Activated CD4-positive, alpha-beta T cell treated with anti-CD3 and anti-CD28 coated beads, Interleukin-2, amount 10 ng/mL, durations not matched to agents 24 days and 14 days (primary cell): ENCODE measurements around the gene KATNAL2. TPM values are rescaled to one million over a fixed set of nuclear protein-coding genes. Genes with fewer than 3 reads are reported as not detected.
A peak's percentile ranks its signal among the peaks of the same experiment; 100 is the strongest.
"Not testable (repeated sequence)": the region's sequence is repeated elsewhere in the genome, so short reads cannot be mapped to it uniquely, and the experiment has no call there.

Experiments
- DNase-seq: peaks from one replicate; pipeline ENCODE4 v3.0.0; 2022
- H3K27ac Mint-ChIP-seq: one replicate; pipeline ENCODE4 v1.8.0; 2022; ENCODE audit warnings: mild to moderate bottlenecking, mixed read lengths
- H3K27me3 Mint-ChIP-seq: one replicate; pipeline ENCODE4 v1.8.0; 2022; ENCODE audit warnings: mixed read lengths
- H3K36me3 Mint-ChIP-seq: one replicate; pipeline ENCODE4 v1.8.0; 2022; ENCODE audit warnings: low read depth, mild to moderate bottlenecking, mixed read lengths
- H3K4me1 Mint-ChIP-seq: one replicate; pipeline ENCODE4 v1.8.0; 2021; ENCODE audit warnings: mixed read lengths
- H3K4me3 Mint-ChIP-seq: one replicate; pipeline ENCODE4 v1.8.0; 2022; ENCODE audit warnings: mild to moderate bottlenecking, moderate library complexity, mixed read lengths
- H3K9me3 Mint-ChIP-seq: one replicate; pipeline ENCODE4 v1.8.0; 2021; ENCODE audit warnings: mixed read lengths
- intact Hi-C: fragments of 100-400 bp; cut with micrococcal nuclease; formaldehyde crosslinking; loops from one replicate; pipeline ENCODE4 v1.15.1; 2023
- total RNA-seq: library from RNA; stranded (reverse); gene quantifications from 2 replicates; pipeline ENCODE4 v1.2.3, GENCODE V29; 2022

The KATNAL2 gene
- total RNA-seq, 1 donor from 2014 or later, result 0.40 TPM

DNA sequence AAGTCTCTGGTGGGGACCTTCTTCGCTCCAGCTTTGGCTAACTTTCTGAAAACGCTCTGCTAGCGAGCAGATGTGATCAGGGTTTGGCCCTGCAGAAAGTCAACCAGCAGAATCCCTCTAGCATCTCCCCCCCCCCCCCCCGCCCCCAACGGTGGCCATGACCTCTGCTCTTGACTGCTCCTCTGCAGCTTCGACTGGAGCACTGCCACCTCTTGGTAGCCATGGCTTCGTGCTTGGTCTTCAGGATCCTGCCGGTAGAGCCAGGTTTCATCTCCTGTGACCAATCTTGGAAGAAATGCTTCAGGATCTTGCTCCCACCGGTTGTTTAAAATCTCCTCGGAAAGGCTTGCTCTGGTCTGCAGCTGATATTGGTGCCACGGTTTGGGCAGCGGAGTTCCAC, 113.5 kb downstream of the KATNAL2 start:
- DNase-seq, H3K4me1 Mint-ChIP-seq, H3K27me3 Mint-ChIP-seq, H3K36me3 Mint-ChIP-seq, H3K9me3 Mint-ChIP-seq, H3K27ac Mint-ChIP-seq, H3K4me3 Mint-ChIP-seq, intact Hi-C loops: not testable (repeated sequence)

DNA sequence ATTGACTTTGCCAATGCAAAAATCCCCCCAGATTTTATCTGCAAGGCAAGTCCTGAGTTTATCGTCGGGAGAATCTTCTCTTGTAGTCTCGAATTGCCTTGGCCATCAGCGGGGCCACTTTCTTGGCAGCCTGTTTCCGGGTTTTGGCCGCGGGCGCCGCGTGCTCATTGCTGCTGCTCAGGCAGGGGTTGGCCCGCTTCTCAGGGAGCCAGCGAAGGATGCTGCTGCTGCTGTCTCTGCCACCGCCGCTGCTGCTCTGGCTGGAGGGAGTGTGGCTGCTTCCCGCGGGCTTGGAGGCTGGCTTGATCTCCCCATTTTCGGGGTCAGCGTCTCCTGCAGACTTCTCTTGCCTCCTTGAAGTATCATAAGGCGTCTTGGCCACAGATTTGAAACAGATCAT, 115.5 kb downstream of the KATNAL2 start:
- no peak for DNase-seq
- Mint-ChIP-seq H3K4me1 (no peaks in the 10 kb centered on the region), H3K27ac (no peak overlapping the region), H3K4me3 (no peak overlapping the region), H3K27me3 (no peaks in the 10 kb centered on the region), H3K36me3 (no peaks in the 10 kb centered on the region), H3K9me3 (peaks cover 8% of the 10 kb centered on the region)
- intact Hi-C loops, result no loop called here

DNA sequence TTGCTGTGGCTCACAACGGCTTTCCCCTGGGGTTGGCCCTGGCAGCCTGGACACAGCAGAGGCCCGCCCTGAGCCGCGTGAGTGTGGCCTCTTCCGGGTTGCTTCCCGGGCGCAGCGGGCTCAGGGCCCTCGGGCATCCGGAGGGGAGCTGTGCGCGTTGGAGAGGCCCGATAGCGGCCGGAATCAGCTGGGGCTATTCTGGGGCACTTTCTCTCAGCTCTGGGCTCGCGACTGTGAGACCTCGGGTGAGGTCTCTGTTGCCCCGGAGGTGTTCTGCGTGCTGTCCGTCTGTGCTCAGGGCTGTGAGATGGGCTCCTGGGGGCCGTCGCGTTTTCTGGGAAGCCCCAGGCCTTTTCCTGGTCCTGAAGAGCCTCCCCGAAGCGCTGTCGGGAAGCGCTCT, 117.2 kb downstream of the KATNAL2 start:
- H3K9me3 Mint-ChIP-seq, H3K36me3 Mint-ChIP-seq, H3K4me3 Mint-ChIP-seq, intact Hi-C loops, DNase-seq, H3K4me1 Mint-ChIP-seq, H3K27ac Mint-ChIP-seq, H3K27me3 Mint-ChIP-seq: not testable (repeated sequence)

DNA sequence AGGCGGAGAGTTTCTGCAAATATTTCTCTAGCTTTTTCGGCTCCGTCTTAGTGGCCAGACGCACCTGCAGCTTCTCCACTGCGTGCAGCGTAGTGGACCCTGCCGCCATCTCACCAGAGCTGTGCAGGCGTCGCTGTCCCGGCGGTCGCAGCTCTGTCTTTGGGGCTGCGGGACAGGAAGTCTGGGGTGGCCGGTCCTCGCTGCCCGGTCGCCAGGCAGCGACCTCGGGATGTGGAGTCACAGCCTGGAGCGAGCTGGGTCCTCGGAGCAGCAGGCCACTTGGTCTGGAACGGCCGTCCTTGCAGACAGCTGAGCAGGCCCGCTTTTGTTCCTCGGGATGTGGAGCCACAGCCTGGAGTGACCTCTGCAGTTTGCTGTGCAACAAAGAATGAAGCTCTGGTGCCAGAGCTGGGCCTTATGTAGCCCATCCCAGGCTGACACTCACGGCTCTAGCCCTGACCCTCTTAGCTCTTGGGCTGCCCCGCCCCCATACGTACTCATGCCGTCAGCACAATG, 117.8 kb downstream of the KATNAL2 start, which contains the start of gene ELOA2:
Gene ELOA2, minus strand, starts transcription at position 466 of the 516 bp plus-strand sequence. Its CDS starts 357 bp downstream, at position 109.
- intact Hi-C loops, result no loop called here
- no peak for DNase-seq

DNA sequence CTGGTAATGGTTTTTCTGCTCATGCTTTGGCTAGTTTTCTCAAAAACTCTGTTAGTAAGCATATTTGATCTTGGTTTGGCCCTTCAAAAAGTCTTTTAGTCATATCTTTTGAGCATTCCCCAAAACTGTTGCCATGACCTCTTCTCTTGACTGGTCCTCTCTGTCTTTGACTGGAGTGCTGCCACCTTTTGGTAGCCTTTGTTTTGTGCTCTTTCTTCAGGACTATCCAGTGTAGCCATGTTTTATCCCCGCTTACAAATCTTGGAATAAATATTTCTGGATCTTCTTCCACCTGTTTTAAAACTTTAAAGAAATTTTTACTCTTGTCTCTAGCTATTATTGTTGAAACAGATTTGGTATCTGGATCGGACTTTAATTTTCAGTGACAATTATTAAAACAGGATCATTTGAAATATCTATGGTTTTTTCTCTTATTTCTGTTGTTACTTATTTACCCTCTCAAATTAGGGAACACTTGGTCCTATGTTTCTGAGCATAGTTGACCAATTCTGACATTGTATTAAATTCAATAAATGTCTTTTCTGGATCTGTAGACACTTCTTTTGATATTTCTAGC, 119.0 kb downstream of the KATNAL2 start:
- intact Hi-C loops, result no loop called here
- H3K27ac Mint-ChIP-seq, result no peak overlapping the region
- H3K9me3 Mint-ChIP-seq, result peaks cover 8% of the 10 kb centered on the region
- no peak overlapping the region for H3K4me3 Mint-ChIP-seq
- no peak for DNase-seq
- no peaks in the 10 kb centered on the region for H3K36me3 Mint-ChIP-seq
- peaks cover 8% of the 10 kb centered on the region for H3K27me3 Mint-ChIP-seq
- no peaks in the 10 kb centered on the region for H3K4me1 Mint-ChIP-seq

More for the DNA sequence above, 117.8 kb downstream of the KATNAL2 start, which contains the start of gene ELOA2:
- peaks cover 5% of the 10 kb centered on the region for H3K27me3 Mint-ChIP-seq
- peaks cover 8% of the 10 kb centered on the region for H3K9me3 Mint-ChIP-seq
- no peak within 1 kb of the TSS for H3K27ac Mint-ChIP-seq
- no peak within 1 kb of the TSS for H3K4me3 Mint-ChIP-seq
- H3K36me3 Mint-ChIP-seq, result no peaks in the 10 kb centered on the region
- no peaks in the 10 kb centered on the region for H3K4me1 Mint-ChIP-seq

DNA sequence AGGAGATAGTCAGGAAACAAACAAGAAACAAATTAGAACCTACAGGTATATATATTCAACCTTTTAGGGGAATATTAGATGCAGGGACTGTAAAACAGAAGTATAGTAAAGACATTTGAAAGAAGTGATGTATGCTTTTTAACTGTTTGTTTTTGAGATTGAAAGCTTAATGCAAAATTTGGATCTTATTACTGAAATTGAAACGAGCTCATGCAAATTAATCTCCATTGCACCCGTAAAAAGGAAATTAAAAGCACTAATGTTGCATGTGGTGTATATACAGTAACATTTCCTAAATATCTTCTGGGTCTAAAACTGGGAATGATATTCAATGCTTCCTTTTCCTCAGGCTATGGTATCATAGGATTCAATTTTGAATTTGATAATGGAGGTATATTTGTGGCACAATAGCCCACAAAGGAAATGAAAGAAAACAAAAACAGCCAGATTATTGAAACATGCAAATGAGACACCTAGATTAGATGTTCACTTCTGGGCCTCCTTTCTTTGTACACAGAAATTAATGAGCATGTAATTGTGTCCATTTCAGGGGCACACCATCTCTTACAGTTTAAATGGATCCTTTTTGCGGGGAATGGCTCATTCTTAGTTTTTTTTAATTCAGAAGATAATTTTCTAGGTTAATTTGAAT, 119.7 kb downstream of the KATNAL2 start:
- intact Hi-C loops, result no loop called here
- peaks cover 8% of the 10 kb centered on the region for H3K9me3 Mint-ChIP-seq
- peaks cover 11% of the 10 kb centered on the region for H3K27me3 Mint-ChIP-seq

DNA sequence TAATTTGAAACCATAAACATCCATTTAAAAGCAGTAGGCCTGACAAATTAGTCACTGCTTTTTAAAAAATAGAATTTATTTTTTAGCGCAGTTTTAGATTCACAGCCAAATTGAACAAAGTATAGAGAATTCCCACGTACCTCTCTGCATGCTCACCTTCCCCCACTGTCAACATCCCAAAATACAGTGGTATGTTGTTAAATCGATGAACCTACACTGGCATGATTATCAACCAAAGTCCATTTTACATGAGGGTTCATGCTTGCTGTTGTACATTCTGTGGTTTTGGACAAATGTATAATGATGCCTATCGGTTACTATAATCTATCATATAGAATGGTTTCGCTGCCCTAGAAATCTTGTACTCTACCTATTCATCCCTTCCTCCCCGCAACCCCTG, 123.6 kb downstream of the KATNAL2 start:
- Mint-ChIP-seq H3K27ac (no peak overlapping the region), H3K9me3 (peaks cover 4% of the 10 kb centered on the region), H3K27me3 (peaks cover 12% of the 10 kb centered on the region), H3K4me1 (no peaks in the 10 kb centered on the region), H3K36me3 (no peaks in the 10 kb centered on the region), H3K4me3 (no peak overlapping the region)
- DNase-seq, result no peak
- intact Hi-C loops, result no loop called here

More for the DNA sequence above, 119.7 kb downstream of the KATNAL2 start:
- no peak for DNase-seq
- H3K4me3 Mint-ChIP-seq, result no peak overlapping the region
- no peaks in the 10 kb centered on the region for H3K36me3 Mint-ChIP-seq
- no peaks in the 10 kb centered on the region for H3K4me1 Mint-ChIP-seq
- H3K27ac Mint-ChIP-seq, result no peak overlapping the region

DNA sequence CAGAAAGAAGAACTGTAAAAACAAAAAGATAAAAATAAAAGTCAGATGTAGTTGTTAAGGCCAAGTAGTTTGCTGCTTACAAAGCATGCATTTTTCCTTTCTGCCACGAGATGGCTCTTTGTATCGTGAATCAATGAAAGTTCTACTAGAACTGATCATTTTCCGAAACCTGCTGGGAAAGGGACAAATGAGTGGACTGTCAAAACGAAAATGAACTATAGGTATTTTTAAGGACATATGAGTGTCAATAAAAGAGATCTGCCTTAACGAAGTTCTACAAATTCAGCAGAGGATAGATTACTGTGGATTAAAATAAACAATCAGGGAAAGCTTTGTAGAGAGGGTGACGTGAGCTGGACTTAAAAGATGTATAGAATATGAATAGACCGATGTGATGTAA, 133.1 kb downstream of the KATNAL2 start:
- Mint-ChIP-seq H3K9me3 (no peaks in the 10 kb centered on the region), H3K27me3 (peaks cover 3% of the 10 kb centered on the region)
- DNase-seq, result peak; percentile 77

DNA sequence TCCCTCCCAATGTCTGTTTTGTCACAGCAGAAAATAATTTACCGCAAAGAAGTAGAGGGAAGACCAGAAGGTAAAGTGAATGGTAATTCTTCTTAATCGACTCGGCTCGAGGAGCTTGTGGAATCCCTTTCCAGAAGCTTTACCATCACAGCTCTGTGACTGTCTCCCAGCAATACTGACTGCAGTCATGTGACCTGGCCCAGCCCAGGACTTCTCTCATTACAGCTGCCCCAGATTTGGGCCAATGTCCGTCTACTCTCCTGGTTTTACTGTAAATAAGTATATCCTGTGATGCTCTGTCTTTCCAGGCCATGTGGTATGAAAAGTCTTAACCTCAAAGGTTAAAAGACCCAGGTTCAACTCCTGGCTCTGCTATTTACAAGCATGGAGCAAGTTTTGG, 137.0 kb downstream of the KATNAL2 start:
- intact Hi-C loops, result no loop called here
- Mint-ChIP-seq H3K36me3 (no peaks in the 10 kb centered on the region), H3K4me3 (no peak overlapping the region)

More for the DNA sequence above, 133.1 kb downstream of the KATNAL2 start:
- H3K4me1 Mint-ChIP-seq, result no peaks in the 10 kb centered on the region
- H3K4me3 Mint-ChIP-seq, result no peak overlapping the region
- no peaks in the 10 kb centered on the region for H3K36me3 Mint-ChIP-seq
- intact Hi-C loops, result loop anchor here (1.0 kb wide), 1 partner anchor 155 kb away; no protein-coding TSS in a partner anchor
- no peak overlapping the region for H3K27ac Mint-ChIP-seq

DNA sequence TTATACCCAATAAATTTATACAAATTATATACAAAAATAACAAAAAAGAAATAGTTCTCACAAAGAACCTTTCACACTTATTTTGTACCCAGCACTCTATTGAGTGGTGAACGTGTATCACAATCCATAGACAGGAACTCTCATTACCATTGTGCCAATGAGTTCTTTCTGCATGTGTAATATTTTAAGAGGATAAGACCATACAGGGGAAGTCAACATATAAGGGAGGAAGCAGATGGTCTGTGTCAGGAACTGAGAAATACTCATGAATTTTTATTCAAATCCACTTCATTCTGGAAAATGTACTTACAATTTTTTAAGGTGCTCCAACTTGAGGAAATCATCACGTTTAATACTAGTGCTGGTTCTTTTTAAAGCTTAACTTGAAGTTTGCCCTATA, 145.1 kb downstream of the KATNAL2 start:
- DNase-seq, result no peak
- intact Hi-C loops, result no loop called here
- Mint-ChIP-seq H3K4me1 (no peaks in the 10 kb centered on the region), H3K4me3 (no peak overlapping the region), H3K9me3 (no peaks in the 10 kb centered on the region), H3K36me3 (no peaks in the 10 kb centered on the region), H3K27me3 (no peaks in the 10 kb centered on the region), H3K27ac (no peak overlapping the region)

More for the DNA sequence above, 137.0 kb downstream of the KATNAL2 start:
- H3K27ac Mint-ChIP-seq, result no peak overlapping the region
- DNase-seq, result no peak
- no peaks in the 10 kb centered on the region for H3K9me3 Mint-ChIP-seq
- H3K4me1 Mint-ChIP-seq, result no peaks in the 10 kb centered on the region
- peaks cover 3% of the 10 kb centered on the region for H3K27me3 Mint-ChIP-seq

DNA sequence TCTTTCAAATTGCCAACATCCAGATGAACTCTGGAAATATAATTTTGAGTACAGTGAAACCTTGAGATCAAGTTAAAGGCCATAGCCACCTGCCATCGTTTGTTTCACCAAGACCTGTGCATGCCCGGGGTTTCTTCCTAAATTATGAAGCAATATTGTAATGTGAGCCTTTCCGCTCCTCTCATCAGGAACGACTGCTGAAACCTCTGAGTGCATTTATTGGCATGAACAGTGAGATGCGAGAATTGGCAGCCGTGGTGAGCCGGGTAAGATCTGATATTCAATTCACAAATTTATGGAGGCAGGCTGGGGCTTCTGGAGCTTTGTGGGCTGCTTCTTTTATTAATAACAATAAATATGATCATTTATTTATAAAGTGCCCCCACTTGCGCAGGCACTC, 145.7 kb downstream of the KATNAL2 start:
- Mint-ChIP-seq H3K27me3 (no peaks in the 10 kb centered on the region), H3K27ac (no peak overlapping the region), H3K36me3 (no peaks in the 10 kb centered on the region), H3K9me3 (no peaks in the 10 kb centered on the region), H3K4me3 (no peak overlapping the region), H3K4me1 (no peaks in the 10 kb centered on the region)
- no peak for DNase-seq
- intact Hi-C loops, result no loop called here

DNA sequence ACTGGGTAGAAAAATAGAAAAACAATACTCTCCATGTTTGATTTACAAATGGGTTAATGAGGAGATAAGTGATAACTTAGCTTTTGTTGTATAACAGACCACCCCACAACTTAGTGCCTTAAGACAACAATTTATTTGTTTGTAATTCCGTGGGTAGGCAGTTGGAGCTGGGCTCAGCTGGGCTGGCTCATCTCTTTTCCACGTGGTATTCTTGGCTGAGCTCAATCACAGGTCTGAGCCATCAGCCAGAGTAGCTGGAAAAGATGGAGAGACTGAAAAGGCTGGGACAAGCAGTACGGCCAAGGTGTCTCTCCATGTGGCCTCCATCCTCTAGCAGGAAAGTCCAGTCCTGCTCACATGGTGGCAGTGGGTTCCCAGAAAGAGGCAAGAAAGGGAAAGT, 150.2 kb downstream of the KATNAL2 start:
- intact Hi-C loops, result no loop called here
- Mint-ChIP-seq H3K4me3 (no peak overlapping the region), H3K9me3 (no peaks in the 10 kb centered on the region), H3K27me3 (peaks cover 3% of the 10 kb centered on the region), H3K36me3 (no peaks in the 10 kb centered on the region), H3K4me1 (no peaks in the 10 kb centered on the region), H3K27ac (no peak overlapping the region)
- no peak for DNase-seq

DNA sequence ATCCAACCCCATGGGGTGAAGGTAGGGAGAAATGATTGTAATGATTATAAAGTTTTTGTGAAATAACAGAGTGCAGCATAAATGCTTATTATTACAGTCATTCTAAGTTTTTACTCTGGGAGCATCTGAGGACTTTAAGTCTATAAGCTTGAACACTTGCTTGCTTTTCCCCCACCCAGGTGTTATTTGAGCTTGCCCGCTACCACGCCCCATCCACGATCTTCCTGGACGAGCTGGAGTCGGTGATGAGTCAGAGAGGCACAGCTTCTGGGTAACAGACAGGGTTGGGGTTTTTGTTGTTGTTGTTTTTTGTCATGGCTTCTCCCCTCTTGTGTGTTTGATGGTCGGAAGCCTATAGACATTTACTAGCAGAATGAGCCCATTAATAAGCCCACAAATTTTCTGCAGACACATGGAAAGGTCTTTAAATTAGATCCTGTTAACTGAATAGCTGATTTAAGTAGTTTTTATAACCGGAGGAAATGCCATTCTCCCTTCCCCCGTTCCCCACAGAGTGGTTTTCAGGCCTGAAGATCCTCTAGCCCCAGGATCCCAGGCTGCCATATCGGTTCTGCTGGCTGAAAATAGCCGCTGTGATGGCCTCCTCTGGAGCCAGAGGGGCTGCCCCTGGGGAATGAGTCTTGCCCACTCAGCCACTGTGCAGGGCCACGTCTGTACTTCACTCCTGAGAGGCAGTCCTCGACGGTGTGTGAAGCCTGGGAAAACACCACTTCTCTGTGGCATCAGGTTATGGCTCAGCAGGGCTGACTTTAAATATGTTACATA, 157.9 kb downstream of the KATNAL2 start:
- no peaks in the 10 kb centered on the region for H3K9me3 Mint-ChIP-seq
- no peak for DNase-seq
- H3K36me3 Mint-ChIP-seq, result no peaks in the 10 kb centered on the region
- H3K4me3 Mint-ChIP-seq, result no peak overlapping the region
- H3K27me3 Mint-ChIP-seq, result peaks cover 2% of the 10 kb centered on the region
- peaks cover 3% of the 10 kb centered on the region for H3K4me1 Mint-ChIP-seq
- H3K27ac Mint-ChIP-seq, result no peak overlapping the region
- intact Hi-C loops, result no loop called here

DNA sequence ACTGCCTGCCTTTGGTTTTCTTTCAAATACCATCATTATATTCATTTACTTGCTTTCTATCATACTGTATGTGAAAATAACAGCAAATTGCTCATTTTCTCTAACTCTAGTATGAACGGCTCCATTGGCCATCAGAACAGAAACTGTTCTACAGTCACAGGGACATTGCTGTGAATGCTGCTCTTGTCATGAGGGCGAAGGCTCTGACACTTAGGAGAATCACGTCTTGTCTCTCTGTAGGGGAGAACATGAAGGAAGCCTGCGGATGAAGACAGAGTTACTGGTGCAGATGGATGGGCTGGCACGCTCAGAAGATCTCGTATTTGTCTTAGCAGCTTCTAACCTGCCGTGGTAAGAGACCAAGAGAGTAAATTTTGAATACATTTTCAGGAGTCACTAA, 159.7 kb downstream of the KATNAL2 start:
- no peak overlapping the region for H3K27ac Mint-ChIP-seq
- no peak overlapping the region for H3K4me3 Mint-ChIP-seq
- H3K4me1 Mint-ChIP-seq, result peaks cover 3% of the 10 kb centered on the region
- intact Hi-C loops, result no loop called here
- H3K36me3 Mint-ChIP-seq, result no peaks in the 10 kb centered on the region
- DNase-seq, result no peak
- H3K27me3 Mint-ChIP-seq, result peaks cover 2% of the 10 kb centered on the region
- no peaks in the 10 kb centered on the region for H3K9me3 Mint-ChIP-seq
